SK-N-SH (cell line): ENCODE measurements around the gene ZC3H7A. TPM values are rescaled to one million over a fixed set of nuclear protein-coding genes. Genes with fewer than 3 reads are reported as not detected.

ENCODE experiments used
- CTCF ChIA-PET: fragments of 300-600, 350-600 bp; formaldehyde crosslinking; extraction: SDS; loops from one replicate; lab custom pipeline; 2021; lab: Yijun Ruan, JAX
- POLR2A ChIA-PET: fragments of 350-600 bp; sonication (Branson Sonifier 250); formaldehyde crosslinking; extraction: SDS; loops from one replicate; lab custom pipeline; 2020; ENCODE audit warnings: antibody characterized with exemption, inconsistent platforms; lab: Yijun Ruan, JAX
- DNase-seq: peaks from one replicate; pipeline ENCODE4 v3.0.0; 2012
- H2AFZ ChIP-seq: fragments of 200-600 bp; sonication (generic); 2 replicates; pipeline ENCODE4 v1.8.1; 2016; ENCODE audit warnings: antibody characterized with exemption, mild to moderate bottlenecking, low read depth
- H3F3A ChIP-seq: fragments of 200-600 bp; sonication (generic); replicated peaks from 2 replicates; pipeline ENCODE3; 2016; ENCODE audit warnings: antibody characterized with exemption, mild to moderate bottlenecking; ENCODE audit not compliant: insufficient read depth
- H3K27ac ChIP-seq, 2 experiments: fragments of 200-500 bp in 1 of 2; fragments of 200-600 bp in 1 of 2; sonication (Bioruptor generic) in 1 of 2; sonication (generic), shearing (Covaris generic) in 1 of 2; 2 replicates each; pipeline versions ENCODE4 v1.5.1 to v1.6.1; 2014 to 2016; ENCODE audit warnings: low read depth in 2 of 2, inconsistent platforms in 1 of 2, low read length in 1 of 2, mild to moderate bottlenecking in 1 of 2, mixed read lengths in 1 of 2
- H3K27me3 ChIP-seq: fragments of 200-600 bp; sonication (generic), shearing (Covaris generic); 2 replicates; pipeline ENCODE4 v1.6.1; 2016; ENCODE audit warnings: mixed run types; ENCODE audit not compliant: insufficient read depth
- H3K36me3 ChIP-seq, 2 experiments: fragments of 200-500 bp in 1 of 2; fragments of 200-600 bp in 1 of 2; sonication (Bioruptor generic) in 1 of 2; sonication (generic) in 1 of 2; replicated peaks in 1 of 2; 2 replicates each; pipeline versions ENCODE3 to v1.5.1; 2014 to 2016; ENCODE audit warnings: low read length in 1 of 2, mild to moderate bottlenecking in 1 of 2; ENCODE audit not compliant: insufficient read depth in 2 of 2, control insufficient read depth in 1 of 2
- H3K4me1 ChIP-seq, 2 experiments: fragments of 200-500 bp in 1 of 2; fragments of 200-600 bp in 1 of 2; sonication (Bioruptor generic) in 1 of 2; sonication (generic), shearing (Covaris generic) in 1 of 2; 2 replicates each; pipeline versions ENCODE4 v1.5.1 to v1.6.1; 2014 to 2016; ENCODE audit warnings: low read depth in 1 of 2, low read length in 1 of 2, mixed run types in 1 of 2; ENCODE audit not compliant: insufficient read depth in 2 of 2, control insufficient read depth in 1 of 2
- H3K4me2 ChIP-seq: fragments of 200-600 bp; sonication (generic), shearing (Covaris generic); 2 replicates; pipeline ENCODE4 v1.6.1; 2017; ENCODE audit warnings: mixed run types
- H3K4me3 ChIP-seq, 2 experiments: fragments of 200-500 bp in 1 of 2; fragments of 200-600 bp in 1 of 2; sonication (Bioruptor generic) in 1 of 2; sonication (generic), shearing (Covaris generic) in 1 of 2; 2 replicates each; pipeline versions ENCODE4 v1.5.1 to v1.8.1; 2014 to 2016; ENCODE audit warnings: low read depth in 2 of 2, inconsistent platforms in 1 of 2, low read length in 1 of 2, mild to moderate bottlenecking in 1 of 2, mixed read lengths in 1 of 2, moderate library complexity in 1 of 2
- H3K79me2 ChIP-seq: fragments of 200-600 bp; sonication (generic); 2 replicates; pipeline ENCODE4 v1.8.1; 2017; ENCODE audit warnings: mild to moderate bottlenecking; ENCODE audit not compliant: insufficient read depth
- H3K9ac ChIP-seq: fragments of 200-600 bp; sonication (generic); 2 replicates; pipeline ENCODE4 v1.6.1; 2017; ENCODE audit warnings: mixed run types
- H3K9me2 ChIP-seq: fragments of 200-600 bp; sonication (generic); 2 replicates; pipeline ENCODE4 v1.6.1; 2017; ENCODE audit warnings: mixed run types
- H3K9me3 ChIP-seq: fragments of 200-600 bp; sonication (generic); 2 replicates; pipeline ENCODE4 v1.6.1; 2017; ENCODE audit warnings: mixed run types, mild to moderate bottlenecking, moderate library complexity
- H4K20me1 ChIP-seq: fragments of 200-600 bp; sonication (generic); 2 replicates; pipeline ENCODE4 v1.6.1; 2017; ENCODE audit warnings: mild to moderate bottlenecking, mixed run types; ENCODE audit not compliant: insufficient read depth
- FOSL2 ChIP-seq: IDR thresholded peaks from 2 replicates; pipeline ENCODE4 v1.4.0; 2012; ENCODE audit warnings: low read depth, mild to moderate bottlenecking, moderate library complexity, borderline replicate concordance
- FOXJ3 ChIP-seq: sonication (generic); formaldehyde crosslinking; IDR thresholded peaks from 2 replicates; pipeline ENCODE4 v1.5.1; 2020; ENCODE audit warnings: mild to moderate bottlenecking, missing genetic modification reagents
- FOXM1 ChIP-seq: IDR thresholded peaks from 2 replicates; pipeline ENCODE4 v1.4.0; 2012; ENCODE audit warnings: low read depth, mild to moderate bottlenecking
- GATA2 ChIP-seq: sonication (generic); formaldehyde crosslinking; IDR thresholded peaks from 2 replicates; pipeline ENCODE4 v1.5.0; 2020; ENCODE audit warnings: mild to moderate bottlenecking, missing genetic modification reagents
- JUND ChIP-seq: IDR thresholded peaks from 2 replicates; pipeline ENCODE4 v1.4.0; 2012
- MEF2A ChIP-seq: IDR thresholded peaks from 2 replicates; pipeline ENCODE4 v1.4.0; 2012; ENCODE audit warnings: low read depth, borderline replicate concordance
- SMC3 ChIP-seq: IDR thresholded peaks from 2 replicates; pipeline ENCODE4 v1.6.1; 2012; ENCODE audit warnings: low read depth, low read length, improper control_type of control experiment
- TAF1 ChIP-seq: IDR thresholded peaks from 2 replicates; pipeline ENCODE4 v1.6.1; 2012; ENCODE audit warnings: low read depth, mild to moderate bottlenecking, low read length, moderate library complexity, borderline replicate concordance
- whole genome bisulfite sequencing: methylation state at CpG from one replicate; pipeline ENCODE4 v1.1.6; 2017; ENCODE audit warnings: low lambda C conversion rate; 5-methylcytosine and 5-hydroxymethylcytosine counted together
- polyA plus RNA-seq, 3 experiments: library from polyadenylated mRNA; depleted of rRNA; stranded (reverse); fragments of >200 nt; gene quantifications; 2 replicates each; pipeline ENCODE4 v1.2.3, GENCODE V29; 2012
- TF ChIP-seq, protein P1 (sequence below): fragments of 150-350 bp; IDR thresholded peaks from 2 replicates; pipeline ENCODE4 v1.6.1; 2017; ENCODE audit warnings: antibody characterized with exemption, low read length, low read depth, borderline replicate concordance
- TF ChIP-seq, protein P2 (sequence below): IDR thresholded peaks from 2 replicates; pipeline ENCODE4; 2012
- TF ChIP-seq, protein P3 (sequence below): IDR thresholded peaks from 2 replicates; pipeline ENCODE4 v1.4.0; 2012; ENCODE audit warnings: low read depth, borderline replicate concordance
- TF ChIP-seq, protein P4 (sequence below): fragments of 200-600 bp; sonication (generic); IDR thresholded peaks from 2 replicates; pipeline ENCODE4 v1.6.1; 2017; ENCODE audit warnings: antibody characterized with exemption, mild to moderate bottlenecking, moderate library complexity

Gene ZC3H7A
- polyA plus RNA-seq, 1 of the 3 experiments (the other 2 are of a cell fraction), result 31.9 TPM

DNA sequence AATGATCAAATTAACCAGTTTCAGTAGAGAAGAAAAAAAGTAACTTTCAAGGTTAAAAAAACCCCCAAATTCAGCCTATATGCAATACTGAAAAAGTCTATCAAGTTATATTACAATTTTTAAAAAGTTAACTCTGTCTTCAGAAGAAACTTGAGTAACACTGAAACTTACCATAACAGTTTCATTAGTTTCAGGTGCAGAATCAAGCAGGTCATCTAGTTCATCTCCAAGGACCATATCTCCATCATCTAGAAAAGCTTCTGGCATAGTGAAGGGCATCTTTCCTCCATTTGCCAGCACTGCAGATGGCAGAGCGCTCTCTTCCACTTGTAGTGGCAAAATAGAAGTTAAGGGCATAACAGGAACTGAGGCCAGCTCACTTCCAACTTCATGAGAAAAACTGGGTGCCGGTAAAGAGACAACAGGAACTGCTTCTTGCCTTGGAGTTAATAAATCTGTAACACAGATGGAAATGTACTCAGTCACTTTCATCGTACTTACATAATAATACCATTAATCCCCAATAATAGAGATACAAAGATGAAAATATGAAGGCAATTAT is 22.9 kb downstream of the ZC3H7A start (continued):
- no peak for TF ChIP-seq GATA2 (CRISPR knock-in tag)

DNA sequence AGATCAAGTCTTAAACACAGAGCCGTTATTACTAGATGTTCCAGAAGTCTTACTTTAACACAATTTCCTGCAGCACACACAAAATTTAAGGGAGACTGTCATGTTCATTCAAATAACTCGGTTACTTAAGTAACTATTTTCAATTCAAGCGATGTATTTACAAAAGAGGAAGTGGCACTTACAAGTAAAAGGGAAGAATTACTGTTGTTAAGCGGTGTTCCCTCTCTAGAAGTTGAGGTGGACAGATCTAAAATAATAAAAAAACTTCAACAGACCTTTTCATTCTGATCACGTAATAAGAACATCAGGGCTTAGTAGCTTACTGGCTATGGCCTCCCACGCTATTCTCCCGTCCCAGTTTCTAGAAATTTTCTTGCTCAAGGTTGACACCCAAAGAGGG is 28.2 kb downstream of the ZC3H7A start:
- H3K4me3 ChIP-seq, result no peak overlapping the region
- no peaks in the 10 kb centered on the region for H3K9me3 ChIP-seq
- H2AFZ ChIP-seq, result no peak overlapping the region
- H3K27me3 ChIP-seq, result no peaks in the 10 kb centered on the region
- no peak for DNase-seq
- no peak overlapping the region for H3K4me2 ChIP-seq
- no peak overlapping the region for H3K27ac ChIP-seq
- H3K9ac ChIP-seq, result no peak overlapping the region
- CTCF ChIA-PET, result no interaction called here
- H3K4me1 ChIP-seq, result no peaks in the 10 kb centered on the region
- peaks cover 21% of the 10 kb centered on the region for H3K79me2 ChIP-seq
- TF ChIP-seq FOXM1 (no peak), JUND (no peak), SMC3 (no peak), MEF2A (no peak), FOSL2 (no peak), TAF1 (no peak), FOXJ3 (CRISPR knock-in tag) (no peak)
- TF ChIP-seq, protein P1, sequence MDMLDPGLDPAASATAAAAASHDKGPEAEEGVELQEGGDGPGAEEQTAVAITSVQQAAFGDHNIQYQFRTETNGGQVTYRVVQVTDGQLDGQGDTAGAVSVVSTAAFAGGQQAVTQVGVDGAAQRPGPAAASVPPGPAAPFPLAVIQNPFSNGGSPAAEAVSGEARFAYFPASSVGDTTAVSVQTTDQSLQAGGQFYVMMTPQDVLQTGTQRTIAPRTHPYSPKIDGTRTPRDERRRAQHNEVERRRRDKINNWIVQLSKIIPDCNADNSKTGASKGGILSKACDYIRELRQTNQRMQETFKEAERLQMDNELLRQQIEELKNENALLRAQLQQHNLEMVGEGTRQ, result no peak
- TF ChIP-seq, protein P2, sequence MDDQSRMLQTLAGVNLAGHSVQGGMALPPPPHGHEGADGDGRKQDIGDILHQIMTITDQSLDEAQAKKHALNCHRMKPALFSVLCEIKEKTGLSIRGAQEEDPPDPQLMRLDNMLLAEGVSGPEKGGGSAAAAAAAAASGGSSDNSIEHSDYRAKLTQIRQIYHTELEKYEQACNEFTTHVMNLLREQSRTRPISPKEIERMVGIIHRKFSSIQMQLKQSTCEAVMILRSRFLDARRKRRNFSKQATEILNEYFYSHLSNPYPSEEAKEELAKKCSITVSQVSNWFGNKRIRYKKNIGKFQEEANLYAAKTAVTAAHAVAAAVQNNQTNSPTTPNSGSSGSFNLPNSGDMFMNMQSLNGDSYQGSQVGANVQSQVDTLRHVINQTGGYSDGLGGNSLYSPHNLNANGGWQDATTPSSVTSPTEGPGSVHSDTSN, result no peak
- TF ChIP-seq, protein P3, sequence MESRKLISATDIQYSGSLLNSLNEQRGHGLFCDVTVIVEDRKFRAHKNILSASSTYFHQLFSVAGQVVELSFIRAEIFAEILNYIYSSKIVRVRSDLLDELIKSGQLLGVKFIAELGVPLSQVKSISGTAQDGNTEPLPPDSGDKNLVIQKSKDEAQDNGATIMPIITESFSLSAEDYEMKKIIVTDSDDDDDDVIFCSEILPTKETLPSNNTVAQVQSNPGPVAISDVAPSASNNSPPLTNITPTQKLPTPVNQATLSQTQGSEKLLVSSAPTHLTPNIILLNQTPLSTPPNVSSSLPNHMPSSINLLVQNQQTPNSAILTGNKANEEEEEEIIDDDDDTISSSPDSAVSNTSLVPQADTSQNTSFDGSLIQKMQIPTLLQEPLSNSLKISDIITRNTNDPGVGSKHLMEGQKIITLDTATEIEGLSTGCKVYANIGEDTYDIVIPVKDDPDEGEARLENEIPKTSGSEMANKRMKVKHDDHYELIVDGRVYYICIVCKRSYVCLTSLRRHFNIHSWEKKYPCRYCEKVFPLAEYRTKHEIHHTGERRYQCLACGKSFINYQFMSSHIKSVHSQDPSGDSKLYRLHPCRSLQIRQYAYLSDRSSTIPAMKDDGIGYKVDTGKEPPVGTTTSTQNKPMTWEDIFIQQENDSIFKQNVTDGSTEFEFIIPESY, result no peak
- TF ChIP-seq, protein P4, sequence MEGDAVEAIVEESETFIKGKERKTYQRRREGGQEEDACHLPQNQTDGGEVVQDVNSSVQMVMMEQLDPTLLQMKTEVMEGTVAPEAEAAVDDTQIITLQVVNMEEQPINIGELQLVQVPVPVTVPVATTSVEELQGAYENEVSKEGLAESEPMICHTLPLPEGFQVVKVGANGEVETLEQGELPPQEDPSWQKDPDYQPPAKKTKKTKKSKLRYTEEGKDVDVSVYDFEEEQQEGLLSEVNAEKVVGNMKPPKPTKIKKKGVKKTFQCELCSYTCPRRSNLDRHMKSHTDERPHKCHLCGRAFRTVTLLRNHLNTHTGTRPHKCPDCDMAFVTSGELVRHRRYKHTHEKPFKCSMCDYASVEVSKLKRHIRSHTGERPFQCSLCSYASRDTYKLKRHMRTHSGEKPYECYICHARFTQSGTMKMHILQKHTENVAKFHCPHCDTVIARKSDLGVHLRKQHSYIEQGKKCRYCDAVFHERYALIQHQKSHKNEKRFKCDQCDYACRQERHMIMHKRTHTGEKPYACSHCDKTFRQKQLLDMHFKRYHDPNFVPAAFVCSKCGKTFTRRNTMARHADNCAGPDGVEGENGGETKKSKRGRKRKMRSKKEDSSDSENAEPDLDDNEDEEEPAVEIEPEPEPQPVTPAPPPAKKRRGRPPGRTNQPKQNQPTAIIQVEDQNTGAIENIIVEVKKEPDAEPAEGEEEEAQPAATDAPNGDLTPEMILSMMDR, result no peak
- WGBS, result 91% methylated on average over 7 of the region's 7 CpGs
- peaks cover 18% of the 10 kb centered on the region for H3F3A ChIP-seq
- no peaks in the 10 kb centered on the region for H3K9me2 ChIP-seq
- no peaks in the 10 kb centered on the region for H4K20me1 ChIP-seq
- POLR2A ChIA-PET, result no interaction called here
- peaks cover 59 to 86% of the 10 kb centered on the region in 2 experiments for H3K36me3 ChIP-seq
